Vagina (tissue), 2 donors: ENCODE measurements around the gene SAMD7. TPM values are rescaled to one million over a fixed set of nuclear protein-coding genes. Genes with fewer than 3 reads are reported as not detected.

Experiments
- DNase-seq, 2 donors: peaks; one replicate each; pipeline ENCODE4 v3.0.0-alpha.2; 2017; ENCODE audit errors: extremely low spot score in 2 of 2
- H3K27ac ChIP-seq: fragments of 200-600 bp; sonication (generic); one replicate; pipeline ENCODE4 v1.5.1; 2019
- H3K27me3 ChIP-seq: fragments of 200-600 bp; sonication (generic); one replicate; pipeline ENCODE4 v1.5.1; 2019
- H3K36me3 ChIP-seq, 2 donors: fragments of 200-600 bp; sonication (generic); one replicate each; pipeline ENCODE4 v1.5.1; 2017 to 2019
- H3K4me1 ChIP-seq: fragments of 200-600 bp; sonication (generic); one replicate; pipeline ENCODE4 v1.5.1; 2019
- H3K4me3 ChIP-seq, 2 donors: fragments of 200-600 bp; sonication (generic); 1 replicate in 1 of 2; 2 replicates in 1 of 2; pipeline ENCODE4 v1.5.1; 2016 to 2019
- H3K9me3 ChIP-seq: fragments of 200-600 bp; sonication (generic); one replicate; pipeline ENCODE4 v1.5.1; 2019
- CTCF ChIP-seq, 3 experiments: fragments of 450-650 bp in 2 of 3; fragments of 200-600 bp in 1 of 3; sonication (generic) in 1 of 3; IDR thresholded peaks; one replicate each; pipeline ENCODE4 v1.5.1; 2017 to 2019; ENCODE audit warnings: antibody characterized with exemption in 3 of 3, mild to moderate bottlenecking in 2 of 3, moderate library complexity in 2 of 3
- POLR2A ChIP-seq, 2 donors: fragments of 450-650 bp; IDR thresholded peaks; one replicate each; pipeline ENCODE4 v1.6.1; 2017; ENCODE audit warnings: antibody characterized with exemption in 2 of 2, mild to moderate bottlenecking in 2 of 2, moderate library complexity in 2 of 2
- POLR2AphosphoS5 ChIP-seq, 2 donors: sonication (generic); formaldehyde crosslinking; IDR thresholded peaks; one replicate each; pipeline ENCODE4 v1.9.0; 2017; ENCODE audit warnings: antibody characterized with exemption in 2 of 2, mild to moderate bottlenecking in 2 of 2, low read depth in 1 of 2; ENCODE audit not compliant: insufficient read depth in 1 of 2
- intact Hi-C: fragments of 100-400 bp; cut with DNase I; formaldehyde crosslinking; loops from one replicate; pipeline ENCODE4 v1.15.1; 2023
- total RNA-seq: library from RNA; depleted of rRNA; stranded (reverse); fragments of >200 nt; gene quantifications from one replicate; pipeline ENCODE4 v1.2.3, GENCODE V29; 2016

SAMD7 gene
- not detected for total RNA-seq

GRCh38 chr3:169911272-169911671 lies at the start of gene SAMD7:
Gene SAMD7 (plus strand): TSS chr3:169911572. CDS start chr3:169919499, 7,927 bp downstream.
- Histone ChIP-seq H3K4me3 (no peak within 1 kb of the TSS), H3K36me3 (no peaks in the 10 kb centered on the region), H3K27me3 (no peaks in the 10 kb centered on the region), H3K27ac (no peak within 1 kb of the TSS), H3K9me3 (no peaks in the 10 kb centered on the region), H3K4me1 (no peaks in the 10 kb centered on the region)
- TF ChIP-seq POLR2A (IDR thresholded peaks at IDR 0.05) (no peak), CTCF (IDR thresholded peaks at IDR 0.05) (no peak), POLR2AphosphoS5 (IDR thresholded peaks at IDR 0.05; ENCODE audit: insufficient read depth in 1 of 2, low read depth in 1 of 2) (no peak)
- no peak for DNase-seq
- intact Hi-C loops = no loop called here

- Histone ChIP-seq H3K4me3 (no peak overlapping the region), H3K36me3 (no peaks in the 10 kb centered on the region), H3K27me3 (no peaks in the 10 kb centered on the region), H3K27ac (no peak overlapping the region), H3K9me3 (no peaks in the 10 kb centered on the region), H3K4me1 (no peaks in the 10 kb centered on the region)
- TF ChIP-seq POLR2A (IDR thresholded peaks at IDR 0.05) (no peak), CTCF (IDR thresholded peaks at IDR 0.05) (no peak), POLR2AphosphoS5 (IDR thresholded peaks at IDR 0.05; ENCODE audit: insufficient read depth in 1 of 2, low read depth in 1 of 2) (no peak)
- no peak for DNase-seq
- intact Hi-C loops = no loop called here
These were observed 49.5 kb upstream of the SAMD7 start for GRCh38 chr3:169861871-169862270.

- Histone ChIP-seq H3K4me3 (no peak overlapping the region), H3K4me1 (no peaks in the 10 kb centered on the region), H3K27me3 (no peaks in the 10 kb centered on the region), H3K36me3 (no peaks in the 10 kb centered on the region), H3K27ac (no peak overlapping the region), H3K9me3 (no peaks in the 10 kb centered on the region)
- DNase-seq = no peak
- intact Hi-C loops = no loop called here
- TF ChIP-seq CTCF (IDR thresholded peaks at IDR 0.05) (peak; percentile 51 to 69 (median 58)), POLR2AphosphoS5 (IDR thresholded peaks at IDR 0.05; ENCODE audit: insufficient read depth in 1 of 2, low read depth in 1 of 2) (no peak)
These were observed 47.9 kb upstream of the SAMD7 start for GRCh38 chr3:169863458-169863899.

GRCh38 chr3:169864270-169864669 lies 47.1 kb upstream of the SAMD7 start:
- TF ChIP-seq CTCF (IDR thresholded peaks at IDR 0.05) (no peak), POLR2AphosphoS5 (IDR thresholded peaks at IDR 0.05; ENCODE audit: insufficient read depth in 1 of 2, low read depth in 1 of 2) (no peak)
- no peaks in the 10 kb centered on the region for H3K27me3 ChIP-seq
- no peak overlapping the region for H3K4me3 ChIP-seq
- DNase-seq = no peak
- H3K27ac ChIP-seq = no peak overlapping the region
- intact Hi-C loops = no loop called here
- H3K36me3 ChIP-seq = no peaks in the 10 kb centered on the region
- no peaks in the 10 kb centered on the region for H3K4me1 ChIP-seq
- no peaks in the 10 kb centered on the region for H3K9me3 ChIP-seq

- Histone ChIP-seq H3K27me3 (no peaks in the 10 kb centered on the region), H3K4me3 (no peak overlapping the region), H3K36me3 (no peaks in the 10 kb centered on the region), H3K27ac (no peak overlapping the region), H3K9me3 (no peaks in the 10 kb centered on the region), H3K4me1 (no peaks in the 10 kb centered on the region)
- intact Hi-C loops = no loop called here
- no peak for DNase-seq
- TF ChIP-seq POLR2A (IDR thresholded peaks at IDR 0.05) = no peak
- TF ChIP-seq CTCF (IDR thresholded peaks at IDR 0.05) = no peak
- TF ChIP-seq POLR2AphosphoS5 (IDR thresholded peaks at IDR 0.05; ENCODE audit: insufficient read depth in 1 of 2, low read depth in 1 of 2) = no peak
These were observed 46.1 kb upstream of the SAMD7 start for GRCh38 chr3:169865176-169865767.
